Measurements from ENCODE around the gene MRPS33. TPM values are rescaled to one million over a fixed set of nuclear protein-coding genes. Genes with fewer than 3 reads are reported as not detected.
"Not testable (repeated sequence)": the region's sequence is repeated elsewhere in the genome, so short reads cannot be mapped to it uniquely, and the experiment has no call there.

The MRPS33 gene
- total RNA-seq, result 125 TPM
- long read RNA-seq, full-length matches to known transcripts, result 103 of 113 reads
- long read RNA-seq, partial matches to known transcripts, result 3 of 113 reads
- long read RNA-seq, other reads (novel, unspliced or antisense), result 7 of 113 reads

DNA sequence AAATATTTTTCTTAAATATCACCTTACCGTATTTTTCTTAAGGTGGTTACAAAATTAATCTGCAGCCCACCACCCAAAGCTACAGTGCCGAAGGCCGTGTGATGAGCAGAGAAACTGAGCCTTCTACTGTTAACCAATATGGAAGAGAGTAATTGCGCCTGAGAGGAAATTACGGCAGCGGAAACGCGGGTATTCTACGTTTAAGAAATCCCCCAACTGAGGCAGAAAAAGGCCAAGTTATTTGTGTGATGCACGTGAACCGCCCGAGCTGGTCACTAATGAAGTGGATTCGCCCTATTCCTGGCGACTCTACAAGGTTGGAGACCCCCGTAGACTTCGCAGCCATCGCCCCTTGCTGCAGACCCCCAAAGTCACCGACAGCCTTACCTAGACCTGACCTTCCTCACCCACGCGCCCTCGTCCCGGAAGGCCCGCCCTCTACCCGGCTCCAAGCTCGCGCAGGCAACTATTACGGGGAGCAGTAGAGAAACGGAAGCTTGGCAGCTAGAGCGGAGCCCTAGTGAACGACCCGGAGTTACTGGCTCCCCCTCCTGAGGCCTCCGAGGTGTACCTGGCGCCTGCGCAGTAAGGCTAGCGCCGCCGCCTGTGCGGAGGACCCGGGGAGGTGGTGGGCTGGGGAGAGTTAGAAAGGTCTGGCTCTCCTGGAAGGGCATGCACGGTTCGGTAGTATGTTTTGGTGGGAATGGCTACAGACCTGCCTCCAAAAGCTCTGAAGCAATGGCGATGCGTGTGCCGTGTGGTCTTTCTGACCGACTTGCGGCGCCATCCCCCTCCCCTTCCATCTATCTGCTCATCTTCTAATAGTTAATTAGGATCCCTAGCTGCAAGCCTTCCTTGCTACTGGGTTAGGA, at the start of gene MRPS33:
TSS of gene MRPS33 (minus strand) at position 429 of the 872 bp plus-strand sequence. CDS start 4,319 bp downstream, outside the sequence.
- DNase-seq, result peak; percentile 95
- intact Hi-C loops (cut with micrococcal nuclease), result loop anchor here (5.0 kb wide), 1 partner anchor 207 kb away; no protein-coding TSS in a partner anchor
- peak; percentile 100 for ATAC-seq

GRCh38 chr7:141057788-141058187, 43.0 kb upstream of the MRPS33 start:
- intact Hi-C loops (cut with micrococcal nuclease), result no loop called here
- ATAC-seq (no peak), DNase-seq (no peak)

- DNase-seq (no peak), ATAC-seq (no peak)
- intact Hi-C loops (cut with micrococcal nuclease), result no loop called here
Measured at GRCh38 chr7:141055146-141055545, 40.4 kb upstream of the MRPS33 start.

DNA sequence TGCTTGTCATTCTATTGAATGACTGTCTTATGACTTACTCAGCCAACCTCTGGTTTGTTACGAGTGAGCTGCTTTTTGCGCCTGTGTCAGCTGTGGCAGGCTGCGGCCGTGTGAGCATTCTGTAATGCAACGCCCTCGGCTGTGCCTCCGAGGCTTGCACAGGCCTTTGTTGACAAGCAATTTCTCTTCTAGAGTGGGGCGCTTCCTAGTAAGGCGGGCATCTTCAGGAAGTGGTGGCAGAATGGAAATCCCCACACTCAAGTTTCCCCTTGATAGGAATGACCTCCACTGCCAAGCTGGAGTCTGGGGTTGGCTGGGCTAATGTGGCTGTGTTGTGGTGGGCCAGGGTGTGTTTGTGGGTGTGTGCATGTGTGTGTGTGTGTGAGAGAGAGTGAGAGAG, 38.9 kb upstream of the MRPS33 start:
- ATAC-seq, result no peak
- intact Hi-C loops (cut with micrococcal nuclease), result no loop called here
- no peak for DNase-seq

- no peak for DNase-seq
- peak; percentile 73 for ATAC-seq
- intact Hi-C loops (cut with micrococcal nuclease), result no loop called here
Measured at GRCh38 chr7:141045842-141046620, 31.3 kb upstream of the MRPS33 start.

GRCh38 chr7:141045126-141045841, 30.5 kb upstream of the MRPS33 start:
- DNase-seq (no peak), ATAC-seq (peak; percentile 68)
- intact Hi-C loops (cut with micrococcal nuclease), result no loop called here

GRCh38 chr7:141043616-141044015, 28.9 kb upstream of the MRPS33 start:
- ATAC-seq (no peak), DNase-seq (no peak)
- intact Hi-C loops (cut with micrococcal nuclease), result no loop called here

GRCh38 chr7:141042222-141043193, 27.8 kb upstream of the MRPS33 start:
- intact Hi-C loops (cut with micrococcal nuclease), result no loop called here
- ATAC-seq (no peak), DNase-seq (no peak)

GRCh38 chr7:141039376-141039775, 24.6 kb upstream of the MRPS33 start:
- ATAC-seq (no peak), DNase-seq (no peak)
- intact Hi-C loops (cut with micrococcal nuclease), result no loop called here

DNA sequence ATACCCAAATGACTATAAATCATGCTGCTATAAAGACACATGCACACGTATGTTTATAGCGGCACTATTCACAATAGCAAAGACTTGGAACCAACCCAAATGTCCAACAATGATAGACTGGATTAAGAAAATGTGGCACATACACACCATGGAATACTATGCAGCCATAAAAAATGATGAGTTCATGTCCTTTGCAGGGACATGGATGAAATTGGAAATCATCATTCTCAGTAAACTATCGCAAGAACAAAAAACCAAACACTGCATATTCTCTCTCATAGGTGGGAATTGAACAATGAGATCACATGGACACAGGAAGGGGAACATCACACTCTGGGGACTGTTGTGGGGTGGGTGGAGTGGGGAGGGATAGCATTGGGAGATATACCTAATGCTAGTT, 23.3 kb upstream of the MRPS33 start:
- intact Hi-C loops (cut with micrococcal nuclease); ATAC-seq; DNase-seq: not testable (repeated sequence)

DNA sequence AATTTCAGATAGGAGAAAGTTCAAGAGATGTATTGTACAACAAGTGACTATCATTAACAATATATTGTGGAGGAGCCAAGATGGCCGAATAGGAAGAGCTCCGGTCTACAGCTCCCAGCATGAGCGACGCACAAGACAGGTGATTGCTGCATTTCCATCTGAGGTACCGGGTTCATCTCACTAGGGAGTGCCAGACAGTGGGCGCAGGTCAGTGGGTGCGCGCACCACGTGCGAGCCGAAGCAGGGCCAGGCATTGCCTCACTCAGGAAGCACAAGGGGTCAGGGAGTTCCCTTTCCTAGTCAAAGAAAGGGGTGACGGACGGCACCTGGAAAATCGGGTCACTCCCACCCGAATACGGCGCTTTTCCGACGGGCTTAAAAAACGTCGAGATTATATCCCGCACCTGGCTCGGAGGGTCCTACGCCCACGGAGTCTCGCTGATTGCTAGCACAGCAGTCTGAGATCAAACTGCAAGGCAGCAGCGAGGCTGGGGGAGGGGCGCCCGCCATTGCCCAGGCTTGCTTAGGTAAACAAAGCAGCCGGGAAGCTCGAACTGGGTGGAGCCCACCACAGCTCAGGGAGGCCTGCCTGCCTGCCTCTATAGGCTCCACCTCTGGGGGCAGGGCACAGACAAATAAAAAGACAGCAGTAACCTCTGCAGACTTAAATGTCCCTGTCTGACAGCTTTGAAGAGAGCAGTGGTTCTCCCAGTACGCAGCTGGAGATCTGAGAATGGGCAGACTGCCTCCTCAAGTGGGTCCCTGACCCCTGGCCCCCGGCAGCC, 18.0 kb upstream of the MRPS33 start:
- DNase-seq; intact Hi-C loops (cut with micrococcal nuclease); ATAC-seq: not testable (repeated sequence)

GRCh38 chr7:141028767-141029166, 14.0 kb upstream of the MRPS33 start:
- DNase-seq, result no peak
- ATAC-seq, result no peak
- intact Hi-C loops (cut with micrococcal nuclease), result no loop called here

- intact Hi-C loops (cut with micrococcal nuclease), result no loop called here
- ATAC-seq (no peak), DNase-seq (no peak)
Measured at GRCh38 chr7:141027043-141027442, 12.3 kb upstream of the MRPS33 start.

- intact Hi-C loops (cut with micrococcal nuclease), result no loop called here
- DNase-seq (no peak), ATAC-seq (no peak)
Measured at GRCh38 chr7:141024668-141025067, 9.9 kb upstream of the MRPS33 start.

- intact Hi-C loops (cut with micrococcal nuclease), result no loop called here
- DNase-seq (no peak), ATAC-seq (no peak)
Measured at GRCh38 chr7:141023295-141023694, 8.5 kb upstream of the MRPS33 start.

GRCh38 chr7:141017555-141017954, 2.8 kb upstream of the MRPS33 start:
- DNase-seq (no peak), ATAC-seq (no peak)
- intact Hi-C loops (cut with micrococcal nuclease), result no loop called here

GRCh38 chr7:141016349-141016748, 1.6 kb upstream of the MRPS33 start:
- intact Hi-C loops (cut with micrococcal nuclease), result no loop called here
- DNase-seq (no peak), ATAC-seq (no peak)
